Left forelimb (tissue), 1 donor: ENCODE measurements around the gene MSX1.

Experiments used
- DNase-seq: peaks from one replicate; pipeline ENCODE4 v3.0.0-alpha.2; 2018; ENCODE audit warnings: low spot score

MSX1 gene

DNA sequence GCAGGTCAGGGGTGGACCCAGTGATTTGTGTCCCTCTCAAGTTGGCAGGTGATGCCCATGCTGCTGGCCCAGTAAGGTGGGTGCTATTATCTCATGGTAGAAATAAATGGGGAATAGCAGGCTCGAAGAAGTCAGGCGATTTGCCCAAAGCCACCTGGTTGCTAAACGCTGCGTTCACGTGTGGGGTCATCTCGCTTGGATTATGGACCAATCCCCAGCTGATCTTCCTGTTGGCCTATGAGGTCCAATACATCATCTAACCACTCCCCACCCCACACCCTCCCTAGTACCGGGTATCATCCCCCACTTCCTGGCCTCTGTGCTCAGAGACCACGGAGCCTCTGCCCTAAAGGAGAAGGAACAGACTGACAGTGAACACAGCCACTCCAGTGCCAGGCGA is 18.3 kb upstream of the MSX1 start:
- DNase-seq: no peak

DNA sequence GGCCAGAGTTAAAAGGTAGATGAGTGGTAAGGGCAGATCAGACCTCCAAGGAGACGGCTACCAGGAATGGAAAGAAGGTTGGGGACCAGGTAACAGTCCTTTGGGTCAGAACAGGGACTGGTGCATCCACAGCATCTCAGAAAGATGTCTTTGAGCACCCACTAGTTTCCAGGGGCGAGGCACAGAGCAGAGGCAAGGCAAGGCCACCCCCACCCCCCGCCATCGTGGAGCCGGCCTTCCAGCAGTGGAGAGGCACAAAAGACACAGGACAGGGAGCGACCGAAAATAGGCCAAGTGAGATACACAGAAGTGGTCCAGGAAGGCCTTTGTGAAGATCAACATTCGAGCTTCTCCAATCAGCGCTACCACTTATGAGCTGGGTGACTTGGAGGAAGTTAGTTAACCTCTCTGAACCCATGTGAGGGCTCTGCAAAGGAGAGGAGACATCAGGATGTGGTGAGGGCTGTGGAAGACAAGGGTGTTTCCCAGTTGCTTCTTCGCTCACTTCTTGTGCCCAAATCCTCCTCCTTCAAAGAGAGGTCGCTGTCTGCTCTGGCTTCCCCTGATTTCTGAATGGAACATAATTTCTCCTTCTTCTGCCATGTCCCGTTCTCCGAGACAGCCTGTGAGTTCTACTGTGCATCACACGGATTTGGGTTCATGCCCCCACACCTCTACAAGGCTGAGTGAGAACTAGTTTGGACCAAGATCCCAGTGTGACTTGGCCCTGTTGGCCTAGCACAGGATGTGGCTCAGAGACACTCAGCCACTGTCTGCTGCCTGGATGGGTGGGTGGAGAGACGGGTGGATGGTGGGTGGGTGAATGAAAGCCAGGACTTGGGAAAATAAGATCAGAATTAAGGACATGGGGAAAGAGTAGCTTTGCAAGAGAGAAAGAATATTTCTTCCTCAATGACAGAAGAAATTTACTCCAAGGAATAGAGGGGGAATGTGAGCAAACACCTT is 16.7 kb upstream of the MSX1 start:
- DNase-seq: no peak

DNA sequence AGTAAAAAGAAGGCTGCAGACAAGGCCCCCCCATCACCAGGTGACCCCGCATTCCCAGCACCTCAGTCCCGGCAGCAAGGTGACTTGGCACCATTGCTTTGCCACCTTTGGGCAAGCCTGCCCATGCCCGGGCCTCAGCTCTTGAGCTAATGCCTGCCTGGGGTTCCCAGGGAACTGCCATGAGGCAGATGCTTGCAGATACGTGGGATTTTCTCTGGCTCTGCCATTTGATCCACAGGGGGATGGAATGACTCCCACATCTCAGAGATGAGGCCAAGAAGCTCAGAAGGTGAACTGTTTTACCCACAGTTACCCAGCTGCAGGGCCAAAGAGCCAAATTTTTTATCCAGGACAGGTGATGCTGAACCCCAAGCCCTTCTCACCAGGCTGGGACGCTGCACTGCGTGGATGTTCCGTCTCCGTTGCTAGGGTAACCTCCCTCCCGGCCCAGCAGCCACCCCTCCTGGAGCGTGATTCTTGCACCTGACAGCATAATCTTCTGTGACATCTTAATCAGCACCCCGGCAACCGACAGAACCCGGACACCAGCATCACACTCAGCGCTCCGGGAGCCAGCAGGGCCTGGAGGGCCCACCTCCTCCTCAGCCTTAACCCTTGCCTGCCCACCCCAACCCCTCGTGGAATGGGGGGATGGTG is 15.7 kb upstream of the MSX1 start:
- no peak for DNase-seq

DNA sequence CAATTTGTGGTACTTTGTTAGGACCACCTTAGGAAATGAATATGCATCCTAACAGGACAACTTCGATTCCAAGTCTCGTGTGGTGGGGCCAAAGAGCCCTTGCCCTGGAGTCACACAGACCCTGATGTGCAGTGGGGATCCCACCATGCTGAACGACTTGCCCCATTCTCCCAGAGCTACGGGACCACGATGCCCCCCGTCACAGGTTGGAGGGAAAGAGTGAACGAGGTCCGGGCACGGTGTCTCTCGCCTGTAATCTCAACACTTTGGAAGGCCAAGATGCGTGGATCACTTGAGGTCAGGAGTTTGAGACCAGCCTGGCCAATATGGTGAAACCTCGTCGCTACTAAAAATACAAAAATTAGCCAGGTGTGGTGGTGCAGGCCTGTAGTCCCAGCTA is 14.4 kb upstream of the MSX1 start:
- DNase-seq: no peak

DNA sequence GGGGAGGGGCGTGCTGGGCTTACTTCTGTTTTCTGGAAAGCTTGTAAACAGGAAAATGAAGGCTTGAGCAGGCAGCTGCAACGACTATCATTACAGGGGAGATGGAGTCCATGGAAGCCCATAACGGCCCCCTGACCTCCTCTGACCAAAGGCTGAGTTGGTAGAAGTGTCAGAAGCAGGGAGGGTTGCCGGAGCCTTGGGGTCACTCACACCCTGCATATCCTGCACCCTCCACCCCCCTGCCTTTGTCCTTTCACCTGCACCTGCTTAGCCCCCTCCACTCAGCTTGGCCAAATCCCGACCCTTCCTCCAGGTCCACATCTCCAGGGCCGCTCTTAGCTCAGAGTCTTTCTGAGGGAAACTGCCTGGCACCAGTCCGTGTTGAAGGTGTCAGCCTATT is 12.5 kb upstream of the MSX1 start:
- no peak for DNase-seq

DNA sequence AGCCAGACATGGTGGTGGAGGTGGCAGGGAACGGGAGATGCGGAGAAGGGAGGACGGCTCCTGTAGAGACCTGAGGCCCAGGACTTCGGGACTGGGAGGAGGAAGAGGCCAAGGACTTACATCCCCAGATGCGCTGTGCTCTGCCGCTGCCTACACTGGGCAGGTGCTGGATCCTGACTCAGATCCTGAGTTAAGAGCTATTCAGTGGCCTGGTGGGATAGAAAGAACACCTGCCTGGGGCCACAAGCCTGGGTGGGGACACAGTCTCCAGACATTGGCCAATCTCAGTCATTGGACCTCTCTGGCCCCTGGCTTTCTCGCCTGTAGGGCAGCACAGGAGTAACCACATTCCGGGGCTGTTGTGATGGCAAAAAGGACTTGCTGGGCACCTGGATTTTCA is 10.9 kb upstream of the MSX1 start:
- DNase-seq: peak; percentile 54

DNA sequence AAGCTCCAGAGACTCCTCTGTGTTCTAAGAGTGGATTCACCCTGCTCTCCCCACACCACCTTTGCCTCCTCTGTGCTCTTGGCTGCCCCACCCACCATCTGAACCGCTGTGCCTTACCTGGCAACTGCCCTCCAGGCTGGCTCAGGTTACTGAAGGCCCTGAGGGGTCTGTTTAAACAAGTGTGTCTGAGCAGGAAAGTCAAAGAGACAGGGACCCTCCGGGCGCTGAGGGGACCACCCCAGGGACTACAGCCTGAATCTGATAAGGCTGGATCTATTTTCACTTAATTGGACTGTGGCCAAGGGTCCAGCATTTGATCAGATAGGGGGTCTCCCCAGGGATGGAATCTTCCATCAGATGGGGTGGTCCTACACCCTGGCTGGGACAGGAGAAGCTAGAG is 10.4 kb upstream of the MSX1 start:
- peak; percentile 17 for DNase-seq

DNA sequence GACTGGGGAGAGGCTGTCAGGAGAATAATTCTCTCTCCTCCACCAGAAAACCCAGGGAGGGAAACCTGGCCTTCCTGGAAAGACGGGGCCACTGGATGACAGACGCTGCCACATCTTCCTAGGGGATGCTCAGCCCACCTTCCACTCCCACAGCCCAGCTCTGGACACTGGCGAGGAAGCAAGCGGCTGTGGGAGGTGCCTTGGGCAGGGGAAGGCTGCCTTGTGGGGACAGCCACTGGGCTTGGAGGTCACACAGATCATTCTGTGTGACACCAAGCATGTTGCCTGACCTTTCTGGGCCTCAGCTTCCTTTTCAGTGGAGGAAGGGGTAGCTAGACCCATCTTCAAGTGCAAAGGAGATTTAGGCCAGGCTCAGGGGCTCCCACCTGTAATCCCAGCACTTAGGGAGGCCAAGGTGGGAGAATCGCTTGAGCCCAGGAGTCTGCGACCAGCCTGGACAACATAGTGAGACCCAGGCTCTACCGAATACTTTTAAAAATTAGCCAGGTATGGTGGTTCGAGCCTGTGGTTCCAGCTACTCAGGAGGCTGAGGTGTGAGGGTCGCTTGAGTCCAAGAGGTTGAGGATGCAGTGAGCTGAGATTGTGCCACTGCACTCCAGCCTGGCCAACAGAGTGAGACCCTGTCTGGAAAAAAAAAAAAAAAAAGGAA is 9.8 kb upstream of the MSX1 start:
- DNase-seq: peak; percentile 33

DNA sequence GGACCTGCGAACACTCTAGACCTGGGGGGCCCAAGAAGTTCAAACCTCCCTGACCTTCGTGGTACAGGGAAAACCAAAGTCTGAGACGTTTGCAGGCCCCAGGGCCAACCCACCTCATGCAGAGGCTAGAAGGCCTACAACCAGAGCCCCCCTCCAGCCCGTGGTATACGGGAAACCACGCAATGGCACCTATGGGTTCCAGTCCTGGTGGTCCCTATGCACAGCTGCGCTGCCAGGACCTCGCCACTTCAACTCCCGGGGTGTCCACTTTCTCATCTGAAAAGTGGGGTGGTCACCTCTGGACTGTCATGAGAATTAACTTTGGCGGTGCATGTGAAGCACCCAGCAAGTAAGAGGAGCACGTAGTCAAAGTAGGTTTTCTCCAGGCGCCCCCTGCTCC is 8.4 kb upstream of the MSX1 start:
- DNase-seq: no peak

DNA sequence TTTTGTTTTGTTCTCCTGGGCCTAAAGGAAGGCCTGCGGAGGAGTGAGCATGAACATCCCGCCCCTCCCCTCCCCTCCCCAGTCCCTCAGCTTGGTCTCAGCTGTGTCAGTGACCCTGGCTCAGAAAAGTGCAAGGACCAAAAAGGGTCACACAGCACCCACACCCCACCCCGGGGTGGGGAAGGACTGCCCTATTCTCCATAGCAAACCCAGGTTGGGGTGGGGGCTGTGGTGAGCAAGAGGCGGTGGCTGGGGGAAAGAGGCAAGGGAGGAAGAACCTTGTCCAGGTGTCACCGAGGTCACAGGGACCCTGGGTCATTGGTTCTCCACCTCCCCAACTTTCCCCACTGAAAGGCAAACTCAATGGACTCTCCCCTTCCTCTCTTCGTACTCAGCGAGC is 7.6 kb upstream of the MSX1 start:
- no peak for DNase-seq

DNA sequence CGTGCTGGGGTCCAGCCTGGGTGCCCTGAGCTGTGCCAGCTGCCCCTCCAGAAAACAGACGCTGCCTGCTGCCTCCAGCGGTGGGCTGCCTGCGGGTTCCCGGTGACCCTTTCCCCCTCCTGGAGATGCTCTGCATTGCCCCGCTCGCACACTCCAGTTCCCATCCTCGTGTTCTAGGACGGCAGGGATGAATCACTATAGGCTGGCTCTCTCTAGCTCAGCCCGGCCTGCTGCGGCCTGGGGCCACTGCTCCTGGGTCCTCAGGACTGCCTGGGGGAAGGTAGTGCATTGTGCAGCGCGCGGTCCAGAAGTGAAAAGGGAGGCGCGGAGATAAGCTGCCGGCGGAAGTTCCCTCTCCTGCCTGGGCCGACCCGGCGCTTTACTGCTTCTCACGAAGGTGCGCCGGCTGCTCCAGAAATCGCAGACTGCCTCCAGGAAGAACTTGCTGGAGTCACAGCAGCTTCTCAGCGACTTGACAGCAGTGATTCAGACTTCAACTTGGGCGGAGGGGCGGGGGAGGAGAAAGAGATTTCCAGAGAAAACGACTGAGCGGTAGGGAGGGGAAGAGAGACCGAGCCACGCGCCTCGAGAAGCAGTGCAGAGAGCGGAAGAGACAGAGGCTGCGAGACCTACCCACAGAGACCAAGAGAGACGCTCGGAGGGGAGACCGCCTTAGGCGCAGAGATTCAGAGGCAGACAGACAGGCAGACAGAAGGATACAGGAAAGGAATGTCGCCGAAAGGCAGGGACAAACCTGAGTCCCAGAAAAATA is 6.7 kb upstream of the MSX1 start:
- no peak for DNase-seq

DNA sequence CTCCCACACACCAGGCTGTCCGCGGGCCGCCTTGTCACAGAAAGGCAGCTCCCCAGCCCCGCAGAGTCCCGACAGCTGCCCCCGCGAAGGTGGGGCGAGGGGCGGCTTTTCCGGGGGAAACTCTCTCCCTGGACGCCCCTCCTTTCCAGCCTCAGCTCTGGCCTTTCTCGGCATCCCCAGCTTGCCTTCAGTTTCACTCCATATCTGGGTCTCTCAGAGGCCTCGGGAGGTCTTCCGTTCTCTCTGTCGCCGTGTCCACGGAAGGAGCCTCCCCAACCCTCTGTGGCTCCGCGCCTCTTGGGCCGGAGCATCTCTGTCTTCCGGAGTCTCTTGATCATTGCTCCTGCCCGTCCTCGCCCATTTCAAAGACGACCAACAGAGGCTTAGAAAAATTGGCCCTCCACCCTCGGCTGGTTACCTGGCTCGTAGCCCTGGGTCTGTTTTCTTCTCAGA is 6.1 kb upstream of the MSX1 start:
- no peak for DNase-seq

DNA sequence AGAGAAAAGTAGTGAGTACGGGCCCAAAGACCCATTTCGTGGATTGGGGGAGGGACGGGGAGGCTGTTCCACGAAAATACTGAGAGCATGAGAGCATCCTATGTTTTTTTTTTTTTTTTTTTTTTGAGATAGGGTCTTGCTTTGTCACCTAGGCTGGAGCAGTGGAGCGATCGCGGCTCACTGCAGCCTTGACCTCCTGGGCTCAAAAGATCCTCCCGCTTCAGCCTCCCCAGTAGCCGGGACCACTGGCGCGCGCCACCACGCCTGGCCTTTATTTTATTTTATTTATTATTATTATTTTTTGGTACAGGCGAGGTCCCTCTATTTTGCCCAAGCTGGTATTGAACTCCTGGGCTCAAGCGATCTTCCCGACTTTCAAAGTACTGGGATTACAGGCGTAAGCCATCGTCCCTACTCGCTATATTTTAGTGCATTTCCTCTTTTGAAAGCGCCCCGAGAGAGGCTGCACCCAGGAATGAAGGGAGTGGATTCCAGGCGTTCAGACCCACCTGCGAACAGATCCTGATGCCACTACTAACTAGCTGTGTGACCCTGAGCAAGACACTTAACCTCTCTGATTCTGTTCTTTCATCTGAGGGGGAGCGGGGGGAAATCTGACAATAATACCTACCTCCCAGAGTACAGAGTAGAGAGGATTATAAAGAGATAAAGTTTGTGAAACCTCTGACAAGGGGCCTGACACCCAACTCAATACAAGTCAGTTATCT is 5.4 kb upstream of the MSX1 start:
- DNase-seq: no peak

DNA sequence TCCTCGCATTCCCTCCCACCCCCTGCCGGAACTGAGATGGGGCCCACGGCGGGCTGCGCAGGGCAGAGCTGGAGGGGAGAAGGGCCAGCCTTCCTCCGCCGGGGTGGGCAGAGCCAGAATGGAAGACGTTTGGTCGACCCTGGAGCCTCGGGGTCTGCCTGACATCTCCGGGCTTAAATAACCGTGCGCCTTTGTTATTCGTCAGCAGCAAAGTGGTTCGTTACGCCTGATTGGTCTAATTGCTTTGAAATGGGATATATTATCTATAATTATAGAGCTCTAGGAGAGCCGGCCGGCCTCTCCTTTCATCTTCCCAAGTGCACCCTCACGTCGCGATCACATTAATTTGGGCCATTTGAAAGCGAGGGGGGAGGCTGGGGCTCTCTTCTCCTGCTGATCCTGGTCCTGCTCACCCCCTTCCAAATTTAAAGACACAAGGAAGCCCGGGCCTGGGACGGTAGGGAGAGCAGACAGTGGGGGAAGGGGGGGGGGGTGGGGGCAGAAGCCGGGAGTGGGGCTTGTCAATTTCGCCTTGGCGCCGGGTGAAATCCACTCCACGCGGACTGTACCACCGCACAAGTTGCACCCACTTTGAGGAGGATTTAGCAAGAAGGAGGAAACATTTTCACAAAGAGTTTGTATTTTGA is 4.7 kb upstream of the MSX1 start:
- no peak for DNase-seq

DNA sequence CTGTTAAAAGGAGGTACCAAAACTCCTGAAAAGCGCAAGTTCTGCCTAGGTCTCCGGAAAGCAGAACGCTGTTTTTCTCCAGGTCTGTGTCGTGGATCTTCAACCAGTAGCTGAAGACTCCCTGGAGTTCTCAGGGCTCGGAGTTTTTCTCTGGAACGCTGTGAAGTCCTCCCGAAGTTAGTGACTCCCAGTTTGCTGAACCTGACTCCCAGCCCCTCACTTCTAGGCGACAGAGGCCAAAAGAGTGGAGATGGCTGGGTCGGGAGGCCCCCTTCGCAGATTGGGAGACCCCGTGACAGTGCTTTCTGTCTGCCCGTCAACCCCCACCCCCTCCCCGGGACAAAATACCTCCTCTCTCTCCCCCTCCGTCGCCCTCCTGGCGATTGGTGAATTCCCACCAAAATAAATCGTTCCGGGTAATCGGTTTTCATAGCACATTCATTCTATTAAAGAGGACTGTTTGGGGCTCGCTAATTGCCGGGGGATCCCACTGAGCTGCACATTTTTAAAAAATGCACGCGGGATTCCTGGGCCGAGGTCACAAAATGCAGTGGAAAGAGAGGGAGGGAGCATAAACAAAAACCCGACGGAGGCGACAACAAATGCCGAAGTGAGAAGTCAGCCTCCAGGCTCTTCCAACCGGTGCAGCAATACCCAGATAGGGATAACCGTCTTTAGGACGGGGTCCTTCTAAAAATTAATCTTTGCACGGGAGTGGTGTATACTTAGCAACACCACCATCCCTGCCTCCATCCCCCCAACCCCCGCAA is 4.0 kb upstream of the MSX1 start:
- no peak for DNase-seq

DNA sequence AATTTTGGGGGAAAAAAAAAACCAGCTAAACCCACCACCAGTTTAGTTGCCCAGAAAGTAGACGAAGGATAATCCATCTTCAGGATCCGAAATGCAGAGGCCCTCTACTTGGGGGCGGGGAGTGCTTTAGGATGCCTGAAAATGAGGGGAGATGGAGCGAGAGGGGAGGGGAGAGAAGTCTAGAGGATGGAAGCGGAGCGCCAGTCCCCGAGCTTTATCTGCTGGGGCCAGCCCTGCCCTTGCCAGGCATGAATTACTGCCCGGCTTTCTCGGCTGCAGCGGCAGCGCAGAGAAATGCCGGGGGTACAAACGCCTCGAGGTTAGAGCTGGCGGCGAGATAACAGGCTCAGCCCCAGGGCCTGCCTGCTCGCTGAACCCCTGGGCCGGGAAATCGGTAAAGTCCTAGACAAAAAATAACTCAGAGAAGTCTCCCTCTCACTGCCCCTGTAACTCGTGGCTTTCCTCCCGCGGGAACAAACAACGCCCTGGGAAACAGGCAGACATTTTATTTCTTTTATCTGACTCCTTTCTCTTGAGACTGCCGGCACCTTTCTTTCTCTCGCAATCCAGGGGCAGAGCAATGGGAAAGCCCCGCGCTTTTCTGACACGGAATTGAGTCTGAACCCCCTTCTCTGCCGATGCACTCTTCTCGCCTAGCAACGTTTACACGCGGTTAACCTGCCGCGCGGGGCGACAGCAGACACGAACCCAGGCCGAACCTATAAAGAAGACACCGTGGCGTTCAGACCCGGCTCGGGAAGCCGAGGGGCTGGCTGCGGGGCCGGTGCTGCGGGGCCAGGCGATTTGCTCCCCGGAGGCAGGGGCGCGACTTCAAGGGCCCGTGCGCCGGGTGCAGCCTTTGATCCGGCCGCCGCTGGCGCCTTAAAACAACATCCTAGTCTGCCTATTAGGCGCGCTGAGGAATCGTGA is 3.1 kb upstream of the MSX1 start:
- no peak for DNase-seq

DNA sequence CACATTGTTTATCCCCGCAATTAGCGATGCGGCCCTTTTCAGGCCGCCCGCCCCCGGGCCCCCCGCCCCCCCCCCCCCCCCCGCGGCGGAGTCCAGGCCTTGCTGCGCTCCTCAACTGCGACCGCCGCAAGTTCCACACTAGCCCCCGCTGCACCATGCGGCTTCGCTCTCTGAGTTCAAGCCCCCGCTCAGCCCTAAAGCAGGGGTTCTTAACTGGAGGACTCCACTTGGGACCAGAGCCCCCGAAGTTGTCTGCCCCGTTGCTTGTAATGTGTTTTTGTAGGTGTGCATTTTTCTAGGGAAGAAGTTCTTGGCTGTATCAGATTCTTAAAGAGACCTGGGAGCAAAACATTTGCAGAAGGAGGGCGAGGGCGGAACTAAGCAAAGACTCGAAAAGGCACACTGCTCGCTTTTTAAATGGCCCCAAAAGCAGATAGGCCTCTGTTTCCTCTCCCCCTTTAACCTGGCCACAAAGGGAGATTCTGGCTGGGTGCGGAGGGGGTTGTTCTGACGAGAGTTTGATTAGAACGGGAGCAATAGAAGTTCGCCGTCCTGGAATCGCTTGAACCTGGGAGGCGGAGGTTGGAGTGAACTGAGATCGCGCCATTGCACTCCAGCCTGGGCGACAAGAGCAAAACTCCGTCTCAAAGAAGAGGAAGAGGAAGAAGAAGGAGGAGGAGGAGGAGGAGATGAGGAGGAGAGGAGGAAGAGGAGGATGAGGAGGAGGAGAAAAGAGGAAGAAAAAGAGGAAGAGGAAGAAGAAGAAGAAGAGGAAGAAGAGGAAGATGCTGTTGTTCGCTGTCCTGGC is 2.3 kb upstream of the MSX1 start:
- no peak for DNase-seq
